SK-N-SH (cell line): ENCODE data around the gene ZNF180.

Experiments used
- CHD2 ChIP-seq: fragments of 150-350 bp; IDR thresholded peaks from 2 replicates; pipeline ENCODE4 v1.6.1; 2018; ENCODE audit warnings: low read length; ENCODE audit not compliant: partially characterized antibody
- CTCF ChIP-seq: fragments of 200-600 bp; sonication (generic); IDR thresholded peaks from 2 replicates; pipeline ENCODE4 v1.6.1; 2017; ENCODE audit warnings: antibody characterized with exemption, mild to moderate bottlenecking, moderate library complexity
- EP300 ChIP-seq, 2 experiments: IDR thresholded peaks; 2 replicates each; pipeline versions ENCODE4 v1.4.0 to v1.6.1; 2012; ENCODE audit warnings: borderline replicate concordance in 1 of 2, low read depth in 1 of 2, low read length in 1 of 2
- GABPA ChIP-seq: IDR thresholded peaks from 2 replicates; pipeline ENCODE4 v1.4.0; 2012; ENCODE audit warnings: low read depth, mild to moderate bottlenecking
- MXI1 ChIP-seq: IDR thresholded peaks from 2 replicates; pipeline ENCODE4 v1.6.1; 2012; ENCODE audit warnings: mild to moderate bottlenecking, low read depth, low read length, improper control_type of control experiment
- NRF1 ChIP-seq: IDR thresholded peaks from 2 replicates; pipeline ENCODE4 v1.6.1; 2012; ENCODE audit warnings: low read depth, mild to moderate bottlenecking, low read length
- POLR2AphosphoS5 ChIP-seq: IDR thresholded peaks from 2 replicates; pipeline ENCODE4 v1.6.1; 2012; ENCODE audit warnings: low read depth, low read length
- RAD21 ChIP-seq: IDR thresholded peaks from 2 replicates; pipeline ENCODE4 v1.6.1; 2012; ENCODE audit warnings: mild to moderate bottlenecking, low read length
- RXRA ChIP-seq: IDR thresholded peaks from 2 replicates; pipeline ENCODE4 v1.4.0; 2012; ENCODE audit warnings: low read depth, mild to moderate bottlenecking, borderline replicate concordance

GRCh38 chr19:44548736-44549135, 48.4 kb upstream of the ZNF180 start:
- TF ChIP-seq GABPA (no peak), CTCF (no peak), NRF1 (no peak), RXRA (no peak), CHD2 (no peak), EP300 (IDR thresholded peaks at IDR 0.05; ENCODE audit: borderline replicate concordance in 1 of 2, low read depth in 1 of 2, low read length in 1 of 2) (no peak), RAD21 (no peak), POLR2AphosphoS5 (no peak), MXI1 (no peak)
